ENCODE results near the gene PDCL2. TPM values are rescaled to one million over a fixed set of nuclear protein-coding genes. Genes with fewer than 3 reads are reported as not detected.

PDCL2 gene
- total and polyA plus RNA-seq, 2 of the 13 experiments (the other 11 are each of a cell fraction or from before 2014, with no cell fraction given) = not detected

DNA sequence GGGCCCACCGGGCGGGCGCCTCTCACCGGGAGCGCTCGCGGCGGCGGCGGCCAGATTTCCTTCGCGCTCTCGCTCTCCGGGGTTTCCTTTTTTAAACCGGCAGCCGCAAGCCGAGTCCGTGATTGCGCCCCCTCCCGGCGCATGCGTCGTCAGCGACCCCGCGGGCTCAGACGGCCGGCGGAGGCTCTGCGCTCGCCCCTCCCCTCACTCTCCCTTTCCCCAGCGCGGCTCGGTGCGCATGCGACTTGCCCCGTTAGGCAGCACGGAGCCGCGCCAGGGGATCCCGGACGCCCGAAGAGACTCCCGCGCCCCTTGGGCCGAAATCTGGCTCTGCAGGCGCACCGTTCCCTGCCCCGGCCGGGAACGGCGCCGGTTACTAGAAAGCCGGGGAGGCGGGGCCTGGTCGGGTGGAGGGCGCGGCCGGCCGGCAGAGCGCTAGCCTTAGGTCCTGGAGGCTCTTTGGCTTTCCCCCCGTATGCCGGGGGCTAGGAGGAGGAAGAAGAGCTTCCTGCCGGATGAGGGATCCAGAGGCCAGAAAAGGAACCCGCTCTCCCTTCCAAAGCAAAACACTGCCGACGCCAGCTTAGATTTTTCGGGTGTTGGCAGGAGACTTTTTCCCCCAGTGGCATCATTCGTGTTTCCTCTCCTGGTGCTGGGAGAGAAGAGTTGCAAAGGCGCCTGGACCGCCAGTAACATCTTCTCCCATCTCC lies 45.1 kb downstream of the PDCL2 start, which contains the start of gene CLOCK (continued):
- TF ChIP-seq IKZF4 (CRISPR knock-in tag; IDR thresholded peaks at IDR 0.05; ENCODE audit: borderline replicate concordance, low read depth, not compliant biosample characterization) (peak; percentile 43), GATAD1 (CRISPR knock-in tag; IDR thresholded peaks at IDR 0.05) (peak; percentile 31), ZNF557 (CRISPR knock-in tag; IDR thresholded peaks at IDR 0.05) (no peak)

- POLR2A ChIA-PET = interaction anchor here (1.0 to 3.1 kb wide), 7 partner anchors 109 to 841 kb away, joined by 3 to 17 read pairs (median 3); partner anchors contain the start of genes AASDH, SRD5A3 and TMEM165
- H3K36me3 ChIP-seq (replicated peaks in 1 of 2; ENCODE audit: control insufficient read depth in 1 of 2, insufficient read depth in 2 of 2, low read length in 2 of 2) = no peaks in the 10 kb centered on the region
- peak overlapping the region; percentile 69 for H3K4me2 ChIP-seq (ENCODE audit: low read depth, low read length)
- DNase-seq (ENCODE audit: low spot score) = no peak
- BruUV-seq (replicated peaks) = no TSS peak
- ATAC-seq = peak; percentile 70
- in situ Hi-C loops (cut with HindIII; ENCODE audit: extremely low pct_ligation_motif_present, low pct_unique_long_range_greater_than_20kb) = no loop called here
- peak overlapping the region; percentile 89 for H3K9ac ChIP-seq (ENCODE audit: insufficient read depth, low read depth, low read length)
- FAIRE-seq = no peak
- no peaks in the 10 kb centered on the region; the same call in 1 of the 2 replicates for H4K20me1 ChIP-seq (ENCODE audit: insufficient read depth, low read length)
- WGBS (ENCODE audit: low lambda C conversion rate) = 0% methylated on average over 2 of the region's 16 CpGs
- H3K27ac ChIP-seq (ENCODE audit: extremely low read length, insufficient read depth, low read length) = peak overlapping the region; percentile 98
- CTCF ChIA-PET (ENCODE audit: low intra/inter-chr PET ratio, low total read pairs) = no interaction called here
- intact Hi-C loops (cut with micrococcal nuclease; ENCODE audit: unreplicated experiment) = loop anchor here (5.0 kb wide), 2 partner anchors 79 to 306 kb away; partner anchors contain the start of gene EXOC1
- no peaks in the 10 kb centered on the region for H3K9me3 ChIP-seq (ENCODE audit: low read length)
- H3K4me1 ChIP-seq (ENCODE audit: insufficient read depth, low read length) = peaks cover 38% of the 10 kb centered on the region
- H2AFZ ChIP-seq (ENCODE audit: low read length) = no peak overlapping the region
- peaks cover 34% of the 10 kb centered on the region for H3K79me2 ChIP-seq (ENCODE audit: insufficient read depth, low read length)
- H3K27me3 ChIP-seq (ENCODE audit: control insufficient read depth in 1 of 2, insufficient read depth in 2 of 2, low read length in 2 of 2) = no peaks in the 10 kb centered on the region; a peak in 2 of 5 replicates
- H3K4me3 ChIP-seq (replicated peaks in 1 of 3; ENCODE audit: insufficient read depth in 1 of 3, low read depth in 2 of 3, low read length in 3 of 3) = peak overlapping the region; percentile 78 to 91 (median 89)
- TF ChIP-seq PRDM10 (CRISPR knock-in tag; IDR thresholded peaks at IDR 0.05; ENCODE audit: low read depth) = no peak
- TF ChIP-seq ZNF20 (CRISPR knock-in tag; IDR thresholded peaks at IDR 0.05) = no peak
- TF ChIP-seq, protein P1, sequence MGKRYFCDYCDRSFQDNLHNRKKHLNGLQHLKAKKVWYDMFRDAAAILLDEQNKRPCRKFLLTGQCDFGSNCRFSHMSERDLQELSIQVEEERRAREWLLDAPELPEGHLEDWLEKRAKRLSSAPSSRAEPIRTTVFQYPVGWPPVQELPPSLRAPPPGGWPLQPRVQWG (CRISPR knock-in tag; IDR thresholded peaks at IDR 0.05; ENCODE audit: borderline replicate concordance, low read depth) = 0 out of 2 replicates have a peak, but pooled peaks have one; percentile 46
- TF ChIP-seq ZBTB38 (CRISPR knock-in tag; IDR thresholded peaks at IDR 0.05) = no peak
- TF ChIP-seq KDM2A (CRISPR knock-in tag; IDR thresholded peaks at IDR 0.05; ENCODE audit: borderline replicate concordance, low read depth) = no peak
- TF ChIP-seq NFYC (CRISPR knock-in tag; IDR thresholded peaks at IDR 0.05) = no peak
- TF ChIP-seq, protein P2, sequence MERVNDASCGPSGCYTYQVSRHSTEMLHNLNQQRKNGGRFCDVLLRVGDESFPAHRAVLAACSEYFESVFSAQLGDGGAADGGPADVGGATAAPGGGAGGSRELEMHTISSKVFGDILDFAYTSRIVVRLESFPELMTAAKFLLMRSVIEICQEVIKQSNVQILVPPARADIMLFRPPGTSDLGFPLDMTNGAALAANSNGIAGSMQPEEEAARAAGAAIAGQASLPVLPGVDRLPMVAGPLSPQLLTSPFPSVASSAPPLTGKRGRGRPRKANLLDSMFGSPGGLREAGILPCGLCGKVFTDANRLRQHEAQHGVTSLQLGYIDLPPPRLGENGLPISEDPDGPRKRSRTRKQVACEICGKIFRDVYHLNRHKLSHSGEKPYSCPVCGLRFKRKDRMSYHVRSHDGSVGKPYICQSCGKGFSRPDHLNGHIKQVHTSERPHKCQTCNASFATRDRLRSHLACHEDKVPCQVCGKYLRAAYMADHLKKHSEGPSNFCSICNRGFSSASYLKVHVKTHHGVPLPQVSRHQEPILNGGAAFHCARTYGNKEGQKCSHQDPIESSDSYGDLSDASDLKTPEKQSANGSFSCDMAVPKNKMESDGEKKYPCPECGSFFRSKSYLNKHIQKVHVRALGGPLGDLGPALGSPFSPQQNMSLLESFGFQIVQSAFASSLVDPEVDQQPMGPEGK (CRISPR knock-in tag; IDR thresholded peaks at IDR 0.05) = peak; percentile 75
- peak; percentile 31; the same call in 1 of the 2 replicates for TF ChIP-seq CHD2 (IDR thresholded peaks at IDR 0.05; ENCODE audit: low read depth, low read length)
- no peak for TF ChIP-seq CREM (IDR thresholded peaks at IDR 0.05)
- TF ChIP-seq CREM (CRISPR knock-in tag; IDR thresholded peaks at IDR 0.05) = no peak
- no peak for TF ChIP-seq ZBTB7B (CRISPR knock-in tag; IDR thresholded peaks at IDR 0.05)
These were observed 45.6 kb downstream of the PDCL2 start for GRCh38 chr4:55546506-55546755.
